ENCODE data around the gene ZSCAN5B.

DNA sequence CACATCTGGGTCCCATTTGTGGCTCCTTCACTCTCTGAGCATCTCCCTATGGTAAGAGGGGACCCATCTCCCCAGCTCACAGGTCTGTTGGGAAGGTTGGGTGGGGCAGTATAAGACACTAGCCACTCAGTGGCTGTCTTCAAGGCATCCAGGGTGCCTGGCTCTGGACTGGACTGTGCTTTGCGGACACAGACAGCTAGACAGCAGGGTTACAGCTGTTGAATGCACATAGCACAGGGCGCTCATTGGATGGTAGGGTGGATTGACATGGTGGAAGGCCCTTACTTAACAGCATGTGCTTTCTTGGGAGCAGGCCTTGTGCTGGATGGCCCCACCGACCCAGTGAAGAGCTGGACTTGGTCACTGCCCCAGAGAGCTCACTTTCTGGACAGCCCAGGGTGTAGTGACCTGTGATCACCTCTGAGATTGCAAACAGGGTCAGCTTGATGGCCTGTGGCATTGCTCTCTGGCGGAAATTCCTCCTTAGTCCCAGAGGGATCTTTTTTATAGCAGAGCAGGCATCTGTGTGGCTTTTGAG, 54.6 kb downstream of the ZSCAN5B start:
- TF ChIP-seq TAF1 (IDR thresholded peaks at IDR 0.05; ENCODE audit: low read depth) = no peak
- no peak for TF ChIP-seq CTCF (IDR thresholded peaks at IDR 0.05; ENCODE audit: poor library complexity, severe bottlenecking)
- TF ChIP-seq POLR2AphosphoS5 (IDR thresholded peaks at IDR 0.05) = no peak
- TF ChIP-seq, protein P1, sequence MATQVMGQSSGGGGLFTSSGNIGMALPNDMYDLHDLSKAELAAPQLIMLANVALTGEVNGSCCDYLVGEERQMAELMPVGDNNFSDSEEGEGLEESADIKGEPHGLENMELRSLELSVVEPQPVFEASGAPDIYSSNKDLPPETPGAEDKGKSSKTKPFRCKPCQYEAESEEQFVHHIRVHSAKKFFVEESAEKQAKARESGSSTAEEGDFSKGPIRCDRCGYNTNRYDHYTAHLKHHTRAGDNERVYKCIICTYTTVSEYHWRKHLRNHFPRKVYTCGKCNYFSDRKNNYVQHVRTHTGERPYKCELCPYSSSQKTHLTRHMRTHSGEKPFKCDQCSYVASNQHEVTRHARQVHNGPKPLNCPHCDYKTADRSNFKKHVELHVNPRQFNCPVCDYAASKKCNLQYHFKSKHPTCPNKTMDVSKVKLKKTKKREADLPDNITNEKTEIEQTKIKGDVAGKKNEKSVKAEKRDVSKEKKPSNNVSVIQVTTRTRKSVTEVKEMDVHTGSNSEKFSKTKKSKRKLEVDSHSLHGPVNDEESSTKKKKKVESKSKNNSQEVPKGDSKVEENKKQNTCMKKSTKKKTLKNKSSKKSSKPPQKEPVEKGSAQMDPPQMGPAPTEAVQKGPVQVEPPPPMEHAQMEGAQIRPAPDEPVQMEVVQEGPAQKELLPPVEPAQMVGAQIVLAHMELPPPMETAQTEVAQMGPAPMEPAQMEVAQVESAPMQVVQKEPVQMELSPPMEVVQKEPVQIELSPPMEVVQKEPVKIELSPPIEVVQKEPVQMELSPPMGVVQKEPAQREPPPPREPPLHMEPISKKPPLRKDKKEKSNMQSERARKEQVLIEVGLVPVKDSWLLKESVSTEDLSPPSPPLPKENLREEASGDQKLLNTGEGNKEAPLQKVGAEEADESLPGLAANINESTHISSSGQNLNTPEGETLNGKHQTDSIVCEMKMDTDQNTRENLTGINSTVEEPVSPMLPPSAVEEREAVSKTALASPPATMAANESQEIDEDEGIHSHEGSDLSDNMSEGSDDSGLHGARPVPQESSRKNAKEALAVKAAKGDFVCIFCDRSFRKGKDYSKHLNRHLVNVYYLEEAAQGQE (IDR thresholded peaks at IDR 0.05; ENCODE audit: borderline replicate concordance) = no peak
- TF ChIP-seq SMC3 (conservative IDR thresholded peaks at IDR 0.05; ENCODE audit: poor library complexity) = no peak
- no peak for TF ChIP-seq EP300 (conservative IDR thresholded peaks at IDR 0.05; ENCODE audit: poor library complexity, severe bottlenecking)
- TF ChIP-seq RAD21 (conservative IDR thresholded peaks at IDR 0.05) = no peak
- TF ChIP-seq EZH2 (IDR thresholded peaks at IDR 0.05; ENCODE audit: borderline replicate concordance, insufficient read depth, low read length, poor library complexity, severe bottlenecking) = no peak
- no peak for TF ChIP-seq MXI1 (conservative IDR thresholded peaks at IDR 0.05; ENCODE audit: poor library complexity, severe bottlenecking)
